HG03442 (cell line): ENCODE measurements around the gene ZIC4.

Experiments
- ATAC-seq: cut with Tn5 transposase; IDR thresholded peaks from one replicate; pipeline ENCODE4 v1.9.1; 2021; ENCODE audit warnings: mild to moderate bottlenecking, moderate library complexity; ENCODE audit not compliant: unreplicated experiment

Gene ZIC4

GRCh38 chr3:147406028-147406931 is at the start of gene ZIC4:
Gene ZIC4 (minus strand): TSS chr3:147406543. CDS start chr3:147402797, 3,746 bp downstream.
- no peak for ATAC-seq

- no peak for ATAC-seq
Measured at GRCh38 chr3:147449669-147450068, 43.3 kb upstream of the ZIC4 start.

DNA sequence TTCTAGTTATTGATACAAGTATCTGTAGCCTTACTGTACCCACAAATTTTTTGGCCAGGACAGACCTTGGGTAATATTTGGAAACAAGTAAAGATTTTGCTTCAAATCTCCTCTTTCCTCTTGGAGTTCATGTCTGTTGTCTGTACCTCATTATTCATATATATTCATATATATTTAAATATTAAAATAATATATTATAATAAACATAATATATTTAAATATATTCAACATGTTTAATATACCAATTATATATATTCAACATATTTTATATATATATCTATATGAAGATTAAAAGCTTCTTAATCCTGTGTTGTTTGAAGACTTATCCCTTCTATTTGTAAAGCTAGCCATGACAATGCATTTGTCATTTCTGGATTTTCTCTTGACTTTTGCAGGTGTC is 40.9 kb upstream of the ZIC4 start:
- no peak for ATAC-seq

DNA sequence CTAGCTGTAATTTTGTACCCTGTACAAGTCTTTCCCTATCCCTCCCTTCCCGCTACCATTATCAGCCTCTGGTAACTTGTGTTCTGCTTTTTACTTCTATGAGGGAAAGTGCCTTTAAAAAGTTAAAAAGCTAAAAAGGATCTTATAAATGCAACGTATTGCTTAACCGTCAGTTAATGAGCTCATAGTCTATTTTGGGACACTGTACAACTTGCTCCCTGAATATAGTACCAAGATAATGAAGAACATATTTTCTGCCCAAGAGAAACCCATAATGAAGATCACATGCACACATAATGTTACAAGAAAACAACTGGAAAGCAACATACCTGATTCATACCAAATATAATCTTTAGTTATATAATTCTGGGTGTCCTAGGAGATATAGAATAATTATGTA is 25.4 kb upstream of the ZIC4 start:
- ATAC-seq = no peak

DNA sequence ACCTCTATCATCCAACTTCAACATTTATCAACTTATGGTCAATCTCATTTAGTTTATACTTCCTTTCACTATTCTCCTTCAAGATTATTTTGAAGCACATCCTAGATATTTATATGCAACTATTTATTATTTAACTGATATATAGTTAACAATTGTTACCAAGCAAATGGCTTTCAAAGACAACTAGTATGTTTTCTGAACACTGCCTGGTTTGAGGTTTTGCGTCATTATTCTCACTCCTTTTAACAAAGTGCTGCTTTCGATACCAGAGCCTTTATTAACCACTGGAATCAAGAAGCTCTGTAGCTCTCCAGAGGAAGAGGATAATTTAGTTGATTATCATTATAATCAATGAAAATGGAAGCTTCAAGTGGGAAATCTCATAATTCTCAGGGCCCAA is 22.4 kb upstream of the ZIC4 start:
- ATAC-seq = no peak

GRCh38 chr3:147428326-147428725 is 22.0 kb upstream of the ZIC4 start:
- ATAC-seq = no peak

DNA sequence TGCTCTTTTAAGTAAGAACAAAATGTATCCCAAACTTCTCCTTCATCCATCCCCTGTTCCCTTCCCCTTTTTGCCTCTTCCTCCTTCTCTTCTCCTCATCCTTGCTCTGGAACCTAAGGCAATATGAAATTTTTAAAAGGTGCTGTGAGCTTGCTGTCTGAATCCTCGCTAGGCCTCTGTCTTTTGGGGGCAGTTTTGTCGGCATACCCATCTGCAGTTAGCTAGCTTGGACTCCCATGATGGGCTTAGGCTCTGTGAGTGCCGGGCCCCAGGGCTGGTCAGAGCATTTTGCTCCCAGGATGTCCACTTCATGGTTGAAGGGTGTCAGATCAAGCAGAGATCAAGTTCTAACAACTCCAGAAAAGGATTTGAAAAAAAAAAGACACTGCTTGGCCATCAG is 21.4 kb upstream of the ZIC4 start:
- no peak for ATAC-seq

- ATAC-seq = no peak
Measured at GRCh38 chr3:147426931-147427330, 20.6 kb upstream of the ZIC4 start.

DNA sequence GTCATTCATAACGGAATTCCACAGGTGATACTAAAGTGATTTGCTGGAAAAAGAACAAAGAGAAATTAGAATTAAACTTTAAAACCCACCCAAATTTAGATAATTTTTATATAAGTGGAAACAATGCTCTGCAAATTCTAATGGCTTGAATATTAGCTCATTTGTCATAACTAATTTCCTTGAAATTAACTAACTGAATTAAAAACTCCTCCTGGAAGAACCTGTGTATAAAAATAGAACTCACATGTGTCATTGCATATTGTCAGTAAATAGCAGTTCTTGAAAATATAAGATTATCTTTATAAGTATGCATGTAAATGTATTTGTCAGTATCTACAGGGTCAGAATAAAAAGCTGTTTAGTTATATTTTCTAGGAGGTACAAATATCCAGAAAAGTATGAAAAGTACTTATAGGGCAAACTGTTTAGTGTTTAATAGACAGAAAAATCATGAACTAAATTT is 19.1 kb upstream of the ZIC4 start:
- ATAC-seq = no peak

GRCh38 chr3:147424581-147425387 is 18.4 kb upstream of the ZIC4 start:
- no peak for ATAC-seq

- ATAC-seq = no peak
Measured at GRCh38 chr3:147423798-147424580, 17.6 kb upstream of the ZIC4 start.

GRCh38 chr3:147423537-147423797 is 17.1 kb upstream of the ZIC4 start:
- ATAC-seq = no peak

DNA sequence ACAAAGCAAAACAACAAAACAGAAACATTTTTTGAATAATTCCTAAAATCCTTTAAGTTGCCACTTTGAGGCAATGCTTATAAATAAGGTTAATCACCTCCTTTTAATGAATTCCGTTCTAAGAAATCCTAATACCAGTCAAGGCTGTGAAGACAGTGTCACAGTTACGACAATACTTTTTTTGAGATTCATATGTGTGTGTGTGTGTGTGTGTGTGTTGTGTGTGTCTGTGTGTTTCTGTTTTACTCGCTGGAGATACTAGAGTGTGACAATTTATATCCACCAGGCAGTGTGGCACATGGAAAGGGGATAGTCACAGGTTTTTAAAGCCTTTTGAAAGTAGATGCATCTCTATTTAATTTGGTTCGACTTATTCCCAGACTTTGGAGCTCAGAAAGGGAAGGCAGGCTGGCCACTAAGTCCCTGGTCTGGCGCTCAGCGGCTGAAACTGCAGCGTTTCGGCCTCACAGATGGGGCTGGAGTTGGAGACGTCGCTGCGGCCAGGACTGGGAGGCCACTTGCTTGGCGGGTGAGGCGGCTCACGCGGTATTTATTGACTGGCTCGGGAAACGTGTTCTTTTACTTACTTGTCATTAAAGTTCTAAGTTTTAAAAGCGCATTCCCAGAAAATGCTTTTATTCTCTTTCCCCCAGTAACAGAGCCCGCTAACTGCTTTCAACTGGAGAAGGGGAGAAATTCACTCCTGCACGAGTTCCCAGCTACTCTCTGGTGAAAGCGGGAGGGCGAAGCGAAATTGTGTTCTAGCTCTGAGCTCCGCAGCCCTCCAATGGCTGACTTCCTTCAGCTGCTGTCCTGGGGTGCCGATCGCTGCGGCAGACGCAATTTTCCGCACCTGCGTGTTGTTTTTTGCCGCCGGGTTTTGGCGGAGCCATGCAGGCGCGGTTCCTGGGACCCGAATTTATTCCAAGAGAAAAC is 16.5 kb upstream of the ZIC4 start:
- no peak for ATAC-seq

GRCh38 chr3:147422196-147422595 is 15.9 kb upstream of the ZIC4 start:
- no peak for ATAC-seq

DNA sequence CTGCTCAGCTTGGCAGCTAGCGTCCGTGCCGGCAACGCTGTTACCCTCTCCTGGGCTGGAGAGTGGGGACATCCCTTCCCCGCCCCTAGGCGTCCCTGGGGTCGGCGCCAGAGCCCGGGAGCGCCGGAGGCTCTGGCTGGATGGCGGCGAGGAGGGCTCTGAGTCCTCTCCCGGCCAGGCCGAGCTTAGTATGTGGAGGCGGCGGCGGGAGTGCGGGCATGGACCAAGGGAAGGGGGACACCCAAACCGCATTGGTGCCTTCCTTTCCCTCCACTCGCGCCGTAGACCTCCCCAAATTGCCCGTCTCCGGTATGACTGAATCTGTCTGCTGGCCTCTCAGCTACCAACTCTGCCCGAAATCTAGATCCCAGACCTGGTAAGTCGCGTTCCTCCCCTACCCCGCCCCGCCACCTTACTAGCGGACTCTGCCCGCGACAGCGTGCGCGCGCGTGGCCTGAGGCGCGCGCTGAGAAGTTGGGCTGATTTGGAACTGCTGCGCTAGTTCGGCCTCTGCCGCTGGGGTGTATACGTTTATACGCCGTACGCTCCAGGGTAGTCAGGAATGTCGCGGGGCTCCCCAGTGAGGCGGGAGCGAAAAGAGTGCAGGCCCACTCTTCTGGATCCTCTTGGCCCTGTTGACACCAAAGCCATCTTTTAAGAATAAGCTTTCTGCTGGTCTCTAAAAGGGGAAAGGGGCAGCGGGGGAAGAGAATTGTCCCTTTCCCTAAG is 15.0 kb upstream of the ZIC4 start:
- ATAC-seq = no peak

- ATAC-seq = no peak
Measured at GRCh38 chr3:147420353-147421183, 14.2 kb upstream of the ZIC4 start.

- ATAC-seq = no peak
Measured at GRCh38 chr3:147419781-147420224, 13.5 kb upstream of the ZIC4 start.

DNA sequence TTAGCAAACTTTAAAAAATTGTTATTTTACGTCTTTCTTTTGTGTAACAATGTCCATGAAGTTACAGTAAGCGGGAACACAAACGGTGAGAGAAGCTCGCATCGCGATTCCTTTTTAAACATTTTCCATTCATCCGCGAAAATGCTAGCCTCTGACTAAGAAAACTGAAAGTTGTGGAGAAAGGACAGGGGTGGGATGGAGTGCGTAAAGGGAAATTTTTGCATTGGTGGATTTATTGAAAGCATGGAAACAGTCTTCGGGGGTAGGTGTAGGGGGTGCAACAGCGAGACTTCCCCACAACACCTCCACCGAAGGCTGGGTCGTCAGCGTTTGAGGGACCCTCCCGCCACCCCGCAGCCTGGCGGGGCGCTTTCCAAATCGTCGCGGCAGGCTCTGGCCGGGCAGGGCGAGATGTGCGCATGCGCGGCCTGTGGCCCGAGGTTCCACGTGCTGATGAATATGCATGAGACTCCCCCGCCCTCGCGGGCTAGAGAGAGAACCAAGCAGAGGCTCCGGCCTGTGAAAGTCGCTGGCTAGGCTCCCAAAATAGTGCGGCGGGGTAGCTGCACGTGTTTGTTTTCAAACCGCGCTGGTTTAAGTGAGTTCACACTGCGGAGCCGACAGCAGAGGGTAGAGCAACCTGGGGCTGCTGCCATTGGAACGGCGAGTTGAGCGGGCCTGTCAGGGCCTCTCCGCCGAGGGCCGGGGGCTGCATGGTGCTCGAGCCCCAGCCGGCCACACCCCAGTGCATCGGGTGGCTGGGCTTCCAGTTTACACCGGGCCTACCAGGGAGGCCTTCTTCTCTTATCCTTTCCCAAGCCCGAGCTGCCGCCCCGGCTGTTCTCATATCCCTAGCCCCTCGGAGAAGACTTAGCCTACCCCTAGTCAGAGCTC is 12.7 kb upstream of the ZIC4 start:
- ATAC-seq = no peak
